GM10248 (cell line): ENCODE results near the gene CFAP43.

Experiments
- CTCF ChIA-PET: fragments of 300-600 bp; sonication (Branson Sonifier 250); formaldehyde crosslinking; extraction: SDS; loops from one replicate; lab custom pipeline; 2021; ENCODE audit warnings: antibody characterized with exemption; lab: Yijun Ruan, JAX
- POLR2A ChIA-PET: fragments of 350-650 bp; sonication (Branson Sonifier 250); formaldehyde crosslinking; extraction: SDS; loops from one replicate; lab custom pipeline; 2020; ENCODE audit warnings: antibody characterized with exemption; lab: Yijun Ruan, JAX
- DNase-seq: peaks from one replicate; pipeline ENCODE4 v3.0.0; 2012; ENCODE audit errors: extremely low spot score
- TF ChIP-seq, protein P1 (sequence below): IDR thresholded peaks from 2 replicates; pipeline ENCODE4 v1.5.1; 2012; ENCODE audit warnings: mild to moderate bottlenecking, low read depth; ENCODE audit errors: extremely low read depth, missing control alignments, control extremely low read depth

Gene CFAP43

GRCh38 chr10:104220522-104220921 is 11.6 kb downstream of the CFAP43 start:
- ChIA-PET CTCF (no interaction called here), POLR2A (no interaction called here)
- TF ChIP-seq, protein P1, sequence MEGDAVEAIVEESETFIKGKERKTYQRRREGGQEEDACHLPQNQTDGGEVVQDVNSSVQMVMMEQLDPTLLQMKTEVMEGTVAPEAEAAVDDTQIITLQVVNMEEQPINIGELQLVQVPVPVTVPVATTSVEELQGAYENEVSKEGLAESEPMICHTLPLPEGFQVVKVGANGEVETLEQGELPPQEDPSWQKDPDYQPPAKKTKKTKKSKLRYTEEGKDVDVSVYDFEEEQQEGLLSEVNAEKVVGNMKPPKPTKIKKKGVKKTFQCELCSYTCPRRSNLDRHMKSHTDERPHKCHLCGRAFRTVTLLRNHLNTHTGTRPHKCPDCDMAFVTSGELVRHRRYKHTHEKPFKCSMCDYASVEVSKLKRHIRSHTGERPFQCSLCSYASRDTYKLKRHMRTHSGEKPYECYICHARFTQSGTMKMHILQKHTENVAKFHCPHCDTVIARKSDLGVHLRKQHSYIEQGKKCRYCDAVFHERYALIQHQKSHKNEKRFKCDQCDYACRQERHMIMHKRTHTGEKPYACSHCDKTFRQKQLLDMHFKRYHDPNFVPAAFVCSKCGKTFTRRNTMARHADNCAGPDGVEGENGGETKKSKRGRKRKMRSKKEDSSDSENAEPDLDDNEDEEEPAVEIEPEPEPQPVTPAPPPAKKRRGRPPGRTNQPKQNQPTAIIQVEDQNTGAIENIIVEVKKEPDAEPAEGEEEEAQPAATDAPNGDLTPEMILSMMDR, result no peak
- no peak for DNase-seq

- CTCF ChIA-PET, result interaction anchor here (1.2 kb wide), 1 partner anchor 8 kb away, joined by 3 read pairs; no protein-coding TSS in a partner anchor
- TF ChIP-seq, protein P1, result no peak
- POLR2A ChIA-PET, result no interaction called here
- no peak for DNase-seq
Observed at GRCh38 chr10:104218751-104219150, 13.4 kb downstream of the CFAP43 start.

DNA sequence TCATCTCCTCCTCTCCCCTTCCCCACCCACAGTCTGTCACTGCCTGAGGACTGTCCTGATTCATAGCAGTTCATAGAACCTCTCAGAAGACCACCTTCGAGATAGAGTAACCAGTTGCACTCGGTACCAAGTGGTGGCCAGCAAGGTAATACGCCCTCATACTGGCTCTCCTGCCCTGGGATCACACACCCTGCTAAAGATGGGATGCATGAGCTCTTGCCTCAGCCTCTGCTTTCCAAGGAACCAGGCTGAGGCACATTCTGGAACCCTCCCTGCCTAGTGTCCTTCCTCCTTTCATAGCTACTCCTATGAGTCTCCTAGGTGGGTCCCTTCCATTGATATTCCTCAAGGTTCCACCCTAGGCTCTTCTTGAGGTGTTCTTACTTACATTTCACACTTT is 15.5 kb downstream of the CFAP43 start:
- DNase-seq, result no peak
- ChIA-PET POLR2A (no interaction called here), CTCF (interaction anchor here (0.9 kb wide), 1 partner anchor 58 kb away, joined by 3 read pairs; no protein-coding TSS in a partner anchor)
- TF ChIP-seq, protein P1, result no peak

DNA sequence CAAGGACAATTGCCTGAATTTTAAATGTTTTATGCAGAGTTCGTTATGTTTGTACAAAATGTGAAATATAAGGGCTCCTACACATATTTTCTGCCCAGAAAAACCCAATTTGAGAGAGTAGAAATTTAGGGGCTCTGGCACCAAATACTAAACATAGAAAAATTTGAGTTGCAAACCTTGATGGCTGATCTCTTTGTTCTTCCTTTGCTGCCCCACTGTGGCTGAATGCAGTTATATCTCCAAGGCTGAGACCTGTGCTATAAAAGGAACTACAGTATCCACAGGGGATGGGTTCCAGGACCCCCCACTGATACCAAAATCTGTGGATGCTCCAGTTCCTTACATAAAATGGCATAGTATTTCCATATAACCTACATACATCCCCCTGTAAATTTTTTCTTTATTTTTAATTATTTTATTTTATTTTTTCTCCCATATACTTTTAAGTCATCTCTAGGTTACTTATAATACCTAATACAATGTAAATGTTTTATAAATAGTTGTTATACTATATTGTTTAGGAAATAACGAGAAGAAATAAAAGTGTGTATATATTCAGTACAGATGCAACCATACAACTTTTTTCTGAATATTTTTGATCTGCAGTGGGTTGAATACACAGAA is 22.5 kb downstream of the CFAP43 start:
- POLR2A ChIA-PET, result no interaction called here
- CTCF ChIA-PET, result interaction anchor here (1.0 to 1.5 kb wide), 3 partner anchors 14 to 497 kb away, joined by 4 to 11 read pairs (median 4); no protein-coding TSS in a partner anchor

DNA sequence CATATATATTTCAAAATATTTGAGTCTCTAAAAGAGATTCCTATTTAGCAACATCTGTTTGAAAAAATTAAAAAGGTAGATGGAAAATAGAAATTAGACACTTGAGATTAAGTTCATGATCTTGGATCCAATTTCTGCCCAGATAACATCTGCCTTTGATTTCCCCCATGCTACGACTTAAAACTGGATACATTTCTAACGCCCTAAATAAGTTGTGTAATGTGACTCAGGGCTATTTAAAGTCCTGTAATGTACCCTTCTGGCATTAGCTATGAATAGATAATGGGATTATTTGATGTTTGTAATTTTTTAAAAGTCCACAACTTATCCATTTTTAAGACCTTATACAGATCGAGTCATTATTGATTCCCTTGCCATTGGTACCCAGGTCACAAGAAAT is 23.4 kb downstream of the CFAP43 start:
- DNase-seq, result no peak
- TF ChIP-seq, protein P1, result no peak
- POLR2A ChIA-PET, result no interaction called here
- CTCF ChIA-PET, result no interaction called here

More for the DNA sequence above, 22.5 kb downstream of the CFAP43 start:
- TF ChIP-seq, protein P1, result peak; percentile 54
- DNase-seq, result peak; percentile 43

- ChIA-PET POLR2A (no interaction called here), CTCF (interaction anchor here (1.4 kb wide), 1 partner anchor 311 kb away, joined by 3 read pairs; no protein-coding TSS in a partner anchor)
Observed at GRCh38 chr10:104202231-104202630, 29.9 kb downstream of the CFAP43 start.

More at GRCh38 chr10:104202231-104202630, 29.9 kb downstream of the CFAP43 start:
- TF ChIP-seq, protein P1, result no peak
- DNase-seq, result no peak
